OCI-M2 (cell line): ENCODE measurements around the gene HTRA3.

ENCODE experiments used
- DNase-seq: peaks from one replicate; lab custom pipeline; 2025; ENCODE audit not compliant: unreplicated experiment; lab: John Stamatoyannopoulos, UW

The HTRA3 gene

DNA sequence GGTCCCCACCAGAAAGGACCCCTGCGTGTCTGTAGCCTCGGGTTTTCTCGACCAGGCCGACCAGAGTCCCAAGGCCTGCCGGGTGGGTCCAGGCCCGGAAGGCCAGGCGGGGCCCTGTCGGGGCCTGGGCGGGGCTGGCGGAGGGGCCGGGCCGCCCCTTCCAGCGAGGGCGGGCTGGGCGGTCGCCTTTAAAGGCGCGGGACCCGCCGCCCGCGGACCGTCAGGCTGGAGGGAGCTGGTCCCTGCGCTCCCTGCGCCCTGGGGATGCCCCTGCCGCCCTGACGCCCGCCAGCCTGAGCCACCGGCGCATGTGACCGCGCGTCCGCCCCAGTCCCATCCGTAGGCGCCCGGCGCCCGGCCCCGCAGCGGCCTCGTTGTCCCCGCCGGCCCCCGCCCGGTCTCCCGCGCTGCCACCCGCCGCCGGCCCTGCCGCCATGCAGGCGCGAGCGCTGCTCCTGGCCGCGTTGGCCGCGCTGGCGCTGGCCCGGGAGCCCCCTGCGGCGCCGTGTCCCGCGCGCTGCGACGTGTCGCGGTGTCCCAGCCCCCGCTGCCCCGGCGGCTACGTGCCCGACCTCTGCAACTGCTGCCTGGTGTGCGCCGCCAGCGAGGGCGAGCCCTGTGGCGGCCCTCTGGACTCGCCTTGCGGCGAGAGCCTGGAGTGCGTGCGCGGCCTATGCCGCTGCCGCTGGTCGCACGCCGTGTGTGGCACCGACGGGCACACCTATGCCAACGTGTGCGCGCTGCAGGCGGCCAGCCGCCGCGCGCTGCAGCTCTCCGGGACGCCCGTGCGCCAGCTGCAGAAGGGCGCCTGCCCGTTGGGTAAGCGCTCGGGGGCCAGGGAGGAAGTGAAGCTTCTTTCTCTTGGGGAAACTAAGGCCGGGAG is at the start of gene HTRA3:
Gene HTRA3 (plus strand): TSS at position 220 of the 883 bp plus-strand sequence. CDS start 215 bp downstream, at position 435.
- no peak for DNase-seq

DNA sequence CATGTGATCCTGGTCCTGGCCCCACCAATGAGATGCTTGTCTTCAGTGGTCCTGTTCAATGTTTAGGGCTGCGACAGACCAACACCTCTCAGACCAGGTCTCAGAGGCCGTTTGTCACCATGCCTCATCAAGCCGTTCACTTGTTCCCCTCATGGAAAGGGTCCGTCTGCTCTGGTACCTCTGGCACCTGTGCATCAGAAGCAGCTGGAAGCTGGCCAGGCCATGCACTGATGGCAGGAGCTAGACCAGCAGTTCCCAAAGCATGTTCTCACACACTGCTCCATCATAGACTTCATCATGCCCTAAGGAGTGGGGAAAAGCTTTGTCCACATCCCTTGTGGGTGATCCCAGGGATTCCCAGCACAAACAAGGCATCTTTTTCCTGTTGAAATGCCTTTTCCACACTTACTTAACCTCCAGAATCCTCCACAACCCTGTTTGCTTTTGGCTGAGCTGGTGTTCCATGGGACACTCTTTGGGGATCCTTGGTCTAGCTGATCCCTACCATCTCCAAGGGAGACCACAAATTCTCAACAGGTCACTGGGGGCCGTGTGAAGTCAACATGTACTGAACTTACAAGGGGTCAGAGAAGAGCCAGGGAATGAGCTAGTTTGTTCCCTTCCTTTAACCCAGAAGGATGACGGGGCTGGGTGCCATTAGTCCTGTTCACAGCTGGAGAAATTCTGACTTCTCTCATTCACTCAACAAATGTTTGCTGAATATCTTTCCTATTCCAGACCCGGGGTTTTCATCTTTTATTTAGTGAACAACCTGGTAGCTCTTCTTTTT is 48.7 kb upstream of the HTRA3 start:
- DNase-seq = no peak

DNA sequence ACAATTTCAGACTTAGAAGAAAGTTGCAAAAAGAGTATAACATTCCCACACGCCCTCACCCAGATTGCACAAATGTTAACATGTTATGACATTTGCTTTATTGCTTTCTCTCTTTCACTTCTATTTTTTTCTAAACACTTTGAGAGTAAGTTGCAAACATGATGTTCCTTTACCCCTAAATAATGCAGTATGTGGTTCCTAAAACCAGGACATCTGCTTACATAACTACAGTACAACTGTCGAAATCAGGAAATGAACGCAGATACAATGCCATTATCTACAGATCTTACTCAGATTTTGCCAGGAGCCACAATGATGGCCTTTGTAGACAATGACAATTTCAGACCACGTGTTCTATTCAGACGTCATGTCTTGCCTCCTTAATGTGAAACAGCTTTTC is 48.1 kb upstream of the HTRA3 start:
- DNase-seq = no peak

DNA sequence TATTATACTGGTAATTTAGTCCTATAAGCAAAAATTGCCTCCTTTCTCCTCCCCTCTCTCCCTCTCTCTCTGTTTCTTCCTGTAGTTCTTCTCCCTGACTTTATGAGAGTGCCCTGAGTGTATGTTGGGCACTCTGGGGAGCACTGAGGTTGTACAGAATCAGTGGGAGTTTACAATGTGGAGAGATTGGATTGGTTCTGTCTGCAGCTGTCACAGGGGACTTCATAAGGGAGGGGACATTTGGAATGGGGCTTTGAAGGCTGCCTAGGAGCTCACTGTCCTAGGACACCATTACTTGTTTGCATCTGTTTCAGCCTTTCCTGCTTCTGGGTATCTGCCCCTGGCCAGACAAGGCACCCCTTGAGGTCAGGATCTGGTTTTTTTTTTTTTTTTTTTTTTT is 47.6 kb upstream of the HTRA3 start:
- DNase-seq = no peak

DNA sequence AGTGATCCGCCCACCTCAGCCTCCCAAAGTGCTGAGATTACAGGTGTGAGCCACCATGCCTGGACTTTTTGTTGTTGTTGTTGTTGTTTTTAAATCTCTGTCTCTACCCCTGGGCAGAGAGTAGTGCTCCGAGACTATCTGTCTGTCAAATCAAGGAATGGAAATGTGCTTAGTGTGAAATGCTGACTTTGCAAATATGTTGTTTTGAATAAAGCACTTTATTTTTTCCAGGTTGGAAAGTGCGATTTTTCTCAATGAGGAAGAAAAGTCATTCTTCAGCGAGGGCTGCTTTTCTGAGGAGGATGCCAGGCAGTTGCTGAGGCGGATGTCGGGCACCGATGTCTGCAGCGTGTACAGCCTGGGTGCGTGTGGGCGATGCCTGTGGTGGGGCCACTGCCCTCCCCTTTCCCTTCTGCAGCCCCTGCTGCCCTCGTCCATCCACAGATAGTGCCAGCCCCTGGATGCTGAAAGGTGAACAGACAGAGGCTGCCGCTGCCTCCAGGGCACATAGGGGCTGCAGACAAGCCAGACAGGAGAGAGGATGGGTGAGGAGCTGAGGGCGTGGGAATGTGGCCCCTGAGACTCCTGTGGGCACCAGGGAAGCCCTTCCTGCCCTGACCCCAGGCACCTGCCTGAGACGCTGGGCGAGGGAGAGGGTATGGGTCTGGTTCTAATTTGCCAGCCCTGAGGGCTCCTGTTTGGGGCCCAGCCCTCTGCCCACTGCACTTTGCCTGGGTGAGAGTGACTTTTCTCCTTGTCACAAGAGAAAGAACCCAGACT is 46.8 kb upstream of the HTRA3 start:
- no peak for DNase-seq

DNA sequence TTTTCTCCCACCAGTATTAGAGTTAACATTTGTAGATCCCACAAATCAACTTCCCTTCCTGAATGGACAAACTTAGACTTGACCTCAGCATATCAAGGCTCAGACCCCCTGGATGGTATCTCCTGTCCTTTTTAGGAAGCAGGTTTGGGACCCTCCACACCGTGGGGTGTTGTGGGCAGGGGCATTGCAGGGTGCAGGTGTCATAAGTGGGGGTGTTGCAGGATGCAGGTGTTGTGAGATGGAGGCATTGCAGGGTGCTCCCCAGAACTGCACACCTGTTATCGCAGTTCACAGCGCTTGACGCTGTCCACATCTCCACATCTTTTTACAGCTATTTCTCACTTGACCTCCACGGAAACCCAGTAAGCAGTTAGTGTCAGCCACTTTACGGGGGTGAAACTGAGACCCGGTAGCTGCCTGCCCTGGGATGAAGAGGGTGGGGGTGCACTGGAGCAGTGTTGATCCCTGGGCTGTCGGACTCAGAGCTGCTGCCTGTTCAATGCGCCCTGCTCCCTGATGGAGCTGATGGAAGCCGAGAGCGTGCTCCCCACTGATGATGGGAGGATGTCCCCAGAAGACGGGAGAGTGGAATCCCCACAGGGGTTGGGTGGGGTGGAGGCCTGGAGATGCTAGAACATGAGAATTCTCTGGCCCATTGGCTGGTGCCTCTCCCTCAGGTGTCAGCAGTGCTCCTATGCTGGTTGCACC is 45.1 kb upstream of the HTRA3 start:
- no peak for DNase-seq

DNA sequence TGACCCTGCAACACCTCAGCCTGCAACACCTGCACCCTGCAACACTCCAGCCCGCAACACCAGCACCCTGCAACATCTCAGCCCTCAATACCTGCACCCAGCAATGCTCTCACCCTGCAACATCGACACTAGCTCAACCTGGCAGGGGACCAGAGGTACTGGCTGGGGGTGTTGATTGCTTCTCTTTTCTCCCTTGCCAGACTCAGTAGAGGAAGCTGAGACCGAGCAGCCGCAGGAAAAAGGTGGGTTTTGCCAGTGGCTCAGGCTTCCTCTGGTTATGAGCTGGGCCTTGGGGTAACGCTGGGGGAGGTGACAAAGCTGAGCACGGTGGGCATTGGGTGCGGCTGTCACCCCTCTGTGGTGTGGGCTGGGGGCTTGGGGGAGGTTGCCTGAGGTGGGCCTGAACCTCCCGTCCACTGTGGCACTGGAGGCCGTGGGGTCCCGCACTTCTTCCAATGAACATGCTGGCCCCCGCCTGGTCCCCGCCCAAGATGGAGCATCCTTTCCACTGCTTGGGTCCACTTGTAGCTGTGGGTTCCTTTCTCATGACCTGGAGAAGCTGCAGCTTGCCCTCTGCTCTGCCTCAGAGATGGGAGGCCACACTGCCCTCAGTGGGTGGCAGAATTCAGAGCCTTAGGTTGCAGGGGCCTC is 44.5 kb upstream of the HTRA3 start:
- DNase-seq = no peak

DNA sequence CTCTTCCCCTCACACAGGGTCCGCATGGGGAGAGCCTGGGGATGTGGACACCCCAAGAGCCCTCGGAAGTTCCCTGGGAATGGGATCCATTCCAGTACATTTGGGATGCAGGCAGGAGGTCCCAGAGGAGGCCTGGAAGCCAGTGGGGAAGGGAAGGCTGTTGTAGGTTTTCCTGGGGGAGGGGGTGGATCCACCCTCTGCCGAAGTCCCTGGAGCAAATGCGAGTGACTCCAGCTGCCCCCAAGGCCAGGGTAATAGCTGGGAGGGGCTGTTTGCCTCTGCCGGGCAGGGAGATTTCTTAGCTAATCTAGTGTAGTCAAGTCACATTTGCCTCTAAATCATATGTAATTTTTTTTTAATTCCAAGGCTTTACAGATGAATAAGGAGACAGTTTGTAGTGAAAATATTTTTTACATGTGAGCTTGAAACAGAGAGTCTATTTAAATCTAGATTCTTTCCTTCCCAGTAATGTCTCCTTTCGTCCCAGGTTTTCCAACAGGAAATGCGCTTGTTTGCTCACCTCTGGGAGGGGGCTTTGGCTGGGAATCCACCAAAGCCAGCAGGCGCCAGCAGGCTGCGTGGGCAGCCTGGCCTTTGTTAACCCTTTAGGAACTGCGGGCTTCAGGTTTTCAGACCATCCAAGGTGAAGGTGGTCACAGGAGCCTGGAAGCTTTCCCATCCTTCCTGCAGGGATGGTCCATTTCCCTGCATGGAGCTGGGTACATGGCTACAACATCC is 43.7 kb upstream of the HTRA3 start:
- no peak for DNase-seq

DNA sequence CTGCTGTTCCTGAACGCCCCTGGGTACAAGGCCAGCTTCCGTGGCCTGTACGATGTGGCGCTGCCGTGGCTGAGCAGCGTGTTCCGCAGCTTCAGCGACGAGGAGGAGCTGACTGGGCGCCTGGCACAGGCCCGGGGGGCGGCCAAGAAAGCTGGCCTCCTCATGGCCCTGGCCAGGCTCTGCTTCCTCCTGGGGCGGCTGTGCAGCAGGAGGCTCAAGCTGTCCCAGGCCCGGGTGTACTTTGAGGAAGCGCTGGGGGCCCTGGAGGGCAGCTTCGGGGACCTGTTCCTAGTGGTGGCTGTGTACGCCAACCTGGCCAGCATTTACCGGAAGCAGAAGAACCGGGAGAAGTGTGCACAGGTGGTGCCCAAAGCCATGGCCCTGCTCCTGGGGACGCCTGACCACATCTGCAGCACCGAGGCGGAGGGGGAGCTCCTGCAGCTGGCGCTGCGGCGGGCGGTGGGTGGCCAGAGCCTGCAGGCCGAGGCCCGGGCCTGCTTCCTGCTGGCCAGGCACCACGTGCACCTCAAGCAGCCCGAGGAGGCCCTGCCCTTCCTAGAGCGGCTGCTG is 42.3 kb upstream of the HTRA3 start:
- no peak for DNase-seq

DNA sequence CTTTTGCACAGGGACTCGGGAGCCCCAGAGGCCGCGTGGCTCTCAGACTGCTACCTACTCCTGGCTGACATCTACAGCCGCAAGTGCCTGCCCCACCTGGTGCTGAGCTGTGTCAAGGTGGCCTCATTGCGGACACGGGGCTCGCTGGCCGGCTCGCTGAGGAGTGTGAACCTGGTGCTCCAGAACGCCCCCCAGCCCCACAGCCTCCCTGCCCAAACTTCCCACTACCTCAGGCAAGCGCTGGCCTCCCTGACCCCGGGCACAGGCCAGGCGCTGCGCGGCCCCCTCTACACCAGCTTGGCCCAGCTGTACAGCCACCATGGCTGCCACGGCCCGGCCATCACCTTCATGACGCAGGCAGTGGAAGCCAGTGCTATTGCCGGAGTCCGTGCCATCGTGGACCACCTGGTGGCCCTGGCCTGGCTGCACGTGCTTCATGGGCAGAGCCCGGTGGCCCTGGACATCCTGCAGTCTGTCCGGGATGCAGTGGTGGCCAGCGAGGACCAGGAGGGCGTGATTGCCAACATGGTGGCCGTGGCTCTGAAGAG is 41.7 kb upstream of the HTRA3 start:
- no peak for DNase-seq

DNA sequence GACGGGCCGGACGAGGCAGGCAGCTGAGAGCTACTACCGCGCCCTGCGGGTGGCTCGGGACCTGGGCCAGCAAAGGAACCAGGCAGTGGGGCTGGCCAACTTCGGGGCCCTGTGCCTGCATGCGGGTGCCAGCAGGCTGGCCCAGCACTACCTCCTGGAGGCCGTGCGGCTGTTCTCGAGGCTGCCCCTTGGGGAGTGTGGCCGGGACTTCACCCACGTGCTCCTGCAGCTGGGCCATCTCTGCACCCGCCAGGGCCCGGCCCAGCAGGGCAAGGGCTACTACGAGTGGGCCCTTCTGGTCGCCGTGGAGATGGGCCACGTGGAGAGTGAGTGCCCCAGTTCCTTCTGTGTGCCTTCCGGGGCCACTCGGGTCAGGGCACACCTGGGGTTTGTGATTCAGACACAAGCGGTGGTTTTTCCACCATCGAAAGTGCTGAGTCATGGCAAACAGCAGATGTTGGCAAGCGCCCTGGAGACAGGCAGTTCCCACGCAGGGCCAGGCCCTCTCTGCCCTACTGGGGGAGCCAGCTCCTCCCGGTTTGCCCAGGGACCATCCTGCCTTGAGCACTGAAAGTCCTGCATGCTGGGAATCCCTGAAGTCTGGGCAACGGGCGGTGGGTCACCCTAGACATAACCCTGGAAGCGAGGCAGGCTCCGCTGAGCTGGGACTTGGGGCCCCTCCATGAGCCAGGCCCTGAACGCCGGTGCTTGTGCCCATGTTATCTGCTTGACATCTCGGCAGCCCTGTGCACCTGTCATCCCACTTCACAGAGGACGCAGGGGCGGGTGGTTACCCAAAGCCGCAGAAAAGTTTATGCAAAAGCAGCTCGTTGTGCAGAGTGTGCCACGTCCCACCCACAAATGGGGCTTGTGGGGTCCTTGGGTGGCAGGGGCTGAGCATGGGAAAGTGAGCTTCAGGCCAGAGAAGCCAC is 41.0 kb upstream of the HTRA3 start:
- DNase-seq = no peak

DNA sequence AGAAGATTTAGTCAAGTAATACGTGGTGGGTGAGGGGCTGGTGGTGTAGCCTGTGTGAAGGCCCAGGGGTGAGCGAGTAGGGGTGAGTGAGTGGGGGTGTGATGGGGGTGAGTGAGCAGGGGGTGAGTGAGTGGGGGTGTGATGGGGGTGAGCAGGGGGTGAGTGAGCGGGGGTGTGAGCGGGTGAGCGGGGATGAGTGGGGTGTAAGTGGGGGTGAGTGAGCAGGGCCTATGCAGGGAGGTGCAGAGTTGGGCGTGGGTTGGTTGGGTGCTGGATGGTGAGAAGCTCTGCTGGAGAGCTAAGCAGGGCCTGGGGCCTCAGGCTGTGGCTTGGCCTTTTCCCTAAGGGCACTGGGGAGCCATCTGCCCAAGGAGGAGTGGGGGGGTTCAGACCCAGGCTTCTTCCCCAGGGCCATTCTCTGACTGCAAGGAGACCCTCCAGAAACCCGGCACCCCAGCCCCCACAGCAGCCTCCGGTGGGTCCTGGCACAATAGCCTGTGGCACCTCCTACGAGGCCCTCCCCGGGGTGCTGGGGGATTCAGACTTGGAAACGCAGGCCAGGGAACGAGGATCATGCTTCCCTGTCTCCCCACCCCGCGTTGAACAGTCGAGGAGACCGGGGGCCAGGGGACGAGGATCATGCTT is 40.1 kb upstream of the HTRA3 start:
- DNase-seq = no peak

DNA sequence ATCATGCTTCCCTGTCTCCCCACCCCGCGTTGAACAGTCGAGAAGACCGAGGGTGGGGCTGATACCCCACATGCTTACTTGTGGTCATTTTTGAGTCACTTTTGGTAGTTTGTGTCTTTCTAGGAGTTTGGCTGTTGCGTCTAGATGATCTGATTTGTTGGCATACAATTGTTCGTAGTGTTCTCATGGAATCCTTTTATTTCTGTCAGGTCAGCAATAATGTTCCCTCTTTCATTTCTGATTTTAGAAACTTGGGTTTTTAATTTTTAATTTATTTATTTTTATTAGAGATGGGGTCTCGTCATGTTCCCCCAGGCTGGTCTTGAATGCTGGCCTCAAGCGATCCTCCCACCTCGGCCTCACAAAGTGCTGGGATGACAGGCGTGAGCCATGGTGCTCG is 39.5 kb upstream of the HTRA3 start:
- DNase-seq = no peak

DNA sequence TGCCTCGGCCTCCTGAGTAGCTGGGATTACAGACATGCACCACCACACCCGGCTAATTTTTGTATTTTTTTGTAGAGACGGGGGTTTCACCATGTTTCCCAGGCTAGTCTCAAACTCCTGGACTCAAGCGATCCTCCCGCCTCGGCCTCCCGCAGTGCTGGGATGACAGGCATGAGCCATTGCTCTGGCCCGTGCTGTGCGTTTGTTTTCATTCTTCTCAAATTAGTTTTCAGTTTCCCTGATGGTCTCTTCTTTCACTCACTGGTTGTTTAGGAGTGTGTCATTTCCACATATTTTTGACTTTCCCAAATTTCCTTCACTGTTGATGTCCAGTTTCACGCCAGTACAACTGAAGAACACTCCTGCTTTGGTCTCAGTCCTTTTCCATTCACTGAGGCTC is 38.7 kb upstream of the HTRA3 start:
- no peak for DNase-seq

DNA sequence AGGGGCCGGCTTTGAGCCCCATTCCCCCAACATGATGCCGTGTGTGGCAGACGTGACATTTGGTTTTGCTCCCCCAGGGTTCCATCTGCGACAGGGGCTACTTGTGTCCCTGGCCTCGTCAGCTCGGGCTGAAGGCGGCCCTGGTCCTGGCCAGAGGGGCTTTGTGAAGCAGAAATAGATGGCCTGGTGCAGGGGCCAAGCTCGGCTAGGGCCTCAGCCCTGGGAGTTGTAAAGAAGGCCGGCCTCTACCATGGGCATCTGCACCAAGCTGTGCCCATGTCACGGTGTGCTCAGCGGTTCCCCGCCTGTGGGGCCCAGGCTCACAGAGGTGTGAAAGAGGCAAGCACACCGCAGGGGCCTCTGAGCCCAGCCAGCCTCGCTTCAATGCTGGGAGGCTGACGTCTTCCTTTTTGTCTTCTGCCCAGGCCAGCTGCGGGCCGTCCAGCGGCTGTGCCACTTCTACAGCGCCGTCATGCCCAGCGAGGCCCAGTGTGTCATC is 38.0 kb upstream of the HTRA3 start:
- no peak for DNase-seq

DNA sequence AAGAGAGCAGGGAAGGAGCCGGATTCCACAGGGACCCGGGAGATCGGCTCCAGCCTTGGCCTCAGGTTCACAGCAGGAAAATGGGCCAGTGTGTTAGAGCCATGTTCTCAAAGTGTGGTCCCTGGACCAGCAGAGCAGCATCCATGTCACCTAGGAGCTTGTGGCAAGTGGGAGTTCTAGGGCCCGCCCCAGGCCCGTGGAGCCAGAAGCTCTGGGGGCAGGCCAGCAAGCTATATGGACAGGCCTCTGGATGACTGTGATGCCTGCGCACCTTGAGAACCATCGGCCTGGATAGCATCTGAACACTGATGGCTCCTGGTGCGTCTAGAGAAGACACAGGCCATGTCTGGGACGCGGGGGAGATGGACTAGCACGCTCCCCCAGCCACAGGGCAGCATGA is 36.8 kb upstream of the HTRA3 start:
- no peak for DNase-seq
